RWPE1 (cell line): ENCODE data around the gene ILF2.
"Not testable (repeated sequence)": the region's sequence is repeated elsewhere in the genome, so short reads cannot be mapped to it uniquely, and the experiment has no call there.

Experiments
- CTCF ChIA-PET: fragments of 350-600 bp; sonication (Branson Sonifier 250); formaldehyde crosslinking; extraction: SDS; loops from one replicate; lab custom pipeline; 2021; lab: Yijun Ruan, JAX
- POLR2A ChIA-PET: fragments of 400-600 bp; formaldehyde crosslinking; extraction: SDS; loops from one replicate; lab custom pipeline; 2020; ENCODE audit warnings: antibody characterized with exemption; ENCODE audit not compliant: low non-redundant PET; lab: Yijun Ruan, JAX
- DNase-seq: peaks from one replicate; pipeline ENCODE4 v3.0.0; 2012; ENCODE audit warnings: low spot score
- H3K27ac ChIP-seq: fragments of 450-650 bp; 2 replicates; pipeline ENCODE4 v1.5.1; 2017
- TF ChIP-seq, protein P1 (sequence below): fragments of 450-650 bp; conservative IDR thresholded peaks from 2 replicates; pipeline ENCODE4 v1.5.1; 2017; ENCODE audit warnings: low read depth, mild to moderate bottlenecking

The ILF2 gene

DNA sequence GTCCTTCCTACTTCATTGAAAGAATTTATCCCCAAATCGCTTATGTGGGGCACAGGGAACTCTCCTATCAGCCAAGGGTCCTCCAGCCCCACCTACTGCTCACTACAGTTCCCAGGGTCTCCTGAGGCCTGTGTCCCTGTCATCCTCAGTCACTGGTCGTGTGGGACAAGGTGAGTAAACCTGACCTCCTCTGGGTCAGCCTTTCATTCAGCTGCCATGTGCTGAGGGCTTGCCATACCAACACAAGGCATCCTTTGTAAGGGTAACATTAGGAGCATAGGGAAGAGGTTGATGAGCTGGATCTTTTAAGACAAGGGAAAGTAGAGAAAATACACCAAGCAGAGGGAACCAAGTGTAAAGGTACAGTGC is 23.5 kb downstream of the ILF2 start:
- POLR2A ChIA-PET: interaction anchor here (0.6 kb wide), 1 partner anchor 14 kb away, joined by 3 read pairs; the partner anchor contains the start of gene CHTOP
- peak overlapping the region; percentile 53 for H3K27ac ChIP-seq
- CTCF ChIA-PET: no interaction called here
- no peak for DNase-seq
- TF ChIP-seq, protein P1, sequence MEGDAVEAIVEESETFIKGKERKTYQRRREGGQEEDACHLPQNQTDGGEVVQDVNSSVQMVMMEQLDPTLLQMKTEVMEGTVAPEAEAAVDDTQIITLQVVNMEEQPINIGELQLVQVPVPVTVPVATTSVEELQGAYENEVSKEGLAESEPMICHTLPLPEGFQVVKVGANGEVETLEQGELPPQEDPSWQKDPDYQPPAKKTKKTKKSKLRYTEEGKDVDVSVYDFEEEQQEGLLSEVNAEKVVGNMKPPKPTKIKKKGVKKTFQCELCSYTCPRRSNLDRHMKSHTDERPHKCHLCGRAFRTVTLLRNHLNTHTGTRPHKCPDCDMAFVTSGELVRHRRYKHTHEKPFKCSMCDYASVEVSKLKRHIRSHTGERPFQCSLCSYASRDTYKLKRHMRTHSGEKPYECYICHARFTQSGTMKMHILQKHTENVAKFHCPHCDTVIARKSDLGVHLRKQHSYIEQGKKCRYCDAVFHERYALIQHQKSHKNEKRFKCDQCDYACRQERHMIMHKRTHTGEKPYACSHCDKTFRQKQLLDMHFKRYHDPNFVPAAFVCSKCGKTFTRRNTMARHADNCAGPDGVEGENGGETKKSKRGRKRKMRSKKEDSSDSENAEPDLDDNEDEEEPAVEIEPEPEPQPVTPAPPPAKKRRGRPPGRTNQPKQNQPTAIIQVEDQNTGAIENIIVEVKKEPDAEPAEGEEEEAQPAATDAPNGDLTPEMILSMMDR: no peak

DNA sequence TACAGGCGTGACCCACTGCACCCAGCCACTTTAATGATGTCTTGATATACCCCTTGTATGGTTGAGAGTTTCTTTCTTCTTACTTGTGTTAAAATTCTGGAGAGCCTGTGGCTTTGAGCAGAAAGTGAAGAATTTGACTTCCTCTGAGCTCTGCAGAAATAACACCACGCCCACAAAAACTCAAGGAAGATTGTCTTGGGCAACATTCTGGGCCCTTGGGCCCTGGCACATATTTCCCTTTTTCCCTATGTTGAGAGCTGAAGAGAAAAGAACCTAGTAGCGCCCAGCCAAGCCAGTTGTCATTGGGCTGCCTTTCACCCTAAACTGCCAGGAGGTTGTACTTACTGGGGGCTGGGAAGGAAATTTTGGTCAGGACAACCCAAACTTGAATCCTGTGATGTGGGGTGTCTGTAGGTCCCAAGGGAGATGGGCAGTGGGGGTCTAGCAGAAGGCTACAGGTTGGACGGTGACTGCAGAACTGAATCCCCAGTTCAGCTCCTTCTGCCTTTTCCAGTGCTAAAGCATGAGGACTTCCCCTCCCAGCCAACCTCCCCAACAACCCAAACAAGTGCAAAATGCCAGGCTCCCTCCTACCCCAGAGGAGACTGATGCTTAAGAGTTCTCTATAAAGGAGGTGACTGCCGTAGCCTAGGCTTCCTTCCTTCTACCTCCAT is 24.0 kb downstream of the ILF2 start:
- ChIA-PET CTCF (no interaction called here), POLR2A (no interaction called here)
- TF ChIP-seq, protein P1: no peak
- no peak for DNase-seq
- H3K27ac ChIP-seq: peak overlapping the region; percentile 53

DNA sequence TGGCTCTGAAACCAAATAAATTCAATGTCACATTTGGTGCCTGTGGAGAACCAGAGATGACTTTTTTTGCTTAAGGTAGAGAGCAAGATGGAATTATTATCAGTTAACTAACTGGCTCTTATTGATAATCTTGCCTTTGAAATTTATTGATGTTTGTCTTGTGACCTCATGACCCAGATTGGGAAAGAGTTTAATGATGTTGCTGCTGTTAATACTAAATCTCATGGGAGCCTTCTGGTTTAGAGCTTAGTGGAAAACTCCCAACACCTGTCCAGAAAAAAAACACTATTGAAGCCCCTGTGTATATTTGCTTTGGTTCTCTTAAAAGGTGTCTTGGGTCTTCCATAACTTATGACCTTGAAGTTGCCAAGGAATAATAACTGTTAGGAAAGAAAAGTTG is 27.0 kb downstream of the ILF2 start:
- no peak overlapping the region for H3K27ac ChIP-seq
- ChIA-PET CTCF (interaction anchor here (0.6 to 1.2 kb wide), 4 partner anchors 71 to 343 kb away, joined by 3 to 4 read pairs (median 4); no protein-coding TSS in a partner anchor), POLR2A (no interaction called here)
- DNase-seq: no peak
- TF ChIP-seq, protein P1: no peak

DNA sequence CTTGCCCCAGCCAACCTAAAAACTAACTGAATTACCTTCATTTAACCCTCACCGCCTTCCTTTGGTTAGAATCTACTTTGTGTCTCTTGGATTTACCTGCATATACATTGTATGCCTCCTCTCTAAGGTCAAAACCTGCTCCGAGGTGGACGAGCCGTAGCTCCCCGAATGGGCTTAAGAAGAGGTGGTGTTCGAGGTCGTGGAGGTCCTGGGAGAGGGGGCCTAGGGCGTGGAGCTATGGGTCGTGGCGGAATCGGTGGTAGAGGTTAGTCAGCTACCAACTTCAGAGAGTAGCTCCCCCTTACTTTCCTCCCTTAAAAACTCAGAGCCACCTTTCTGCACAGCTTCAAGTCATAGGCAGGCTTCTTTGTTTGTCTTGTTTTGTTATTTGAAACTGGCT is 27.7 kb downstream of the ILF2 start:
- ChIA-PET CTCF (interaction anchor here (1.2 kb wide), 1 partner anchor 133 kb away, joined by 3 read pairs; no protein-coding TSS in a partner anchor), POLR2A (interaction anchor here (0.7 kb wide), 1 partner anchor 8 kb away, joined by 3 read pairs; no protein-coding TSS in a partner anchor)
- H3K27ac ChIP-seq: no peak overlapping the region
- no peak for DNase-seq
- TF ChIP-seq, protein P1: no peak

DNA sequence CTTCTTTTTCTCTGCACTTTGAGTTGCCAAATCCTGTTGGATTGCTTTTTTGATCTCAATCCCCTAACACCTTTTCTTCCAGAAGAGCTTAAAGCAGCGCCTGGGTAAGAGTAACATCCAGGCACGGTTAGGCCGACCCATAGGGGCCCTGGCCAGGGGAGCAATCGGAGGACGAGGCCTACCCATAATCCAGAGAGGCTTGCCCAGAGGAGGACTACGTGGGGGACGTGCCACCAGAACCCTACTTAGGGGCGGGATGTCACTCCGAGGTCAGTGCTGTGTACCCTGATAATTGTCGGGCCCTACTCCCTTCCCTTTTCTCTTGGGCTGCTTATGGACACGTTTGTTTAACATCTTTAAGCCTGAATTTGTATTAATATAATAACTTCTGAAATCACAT is 28.6 kb downstream of the ILF2 start:
- no peak overlapping the region for H3K27ac ChIP-seq
- no peak for DNase-seq
- TF ChIP-seq, protein P1: no peak
- ChIA-PET CTCF (no interaction called here), POLR2A (no interaction called here)

DNA sequence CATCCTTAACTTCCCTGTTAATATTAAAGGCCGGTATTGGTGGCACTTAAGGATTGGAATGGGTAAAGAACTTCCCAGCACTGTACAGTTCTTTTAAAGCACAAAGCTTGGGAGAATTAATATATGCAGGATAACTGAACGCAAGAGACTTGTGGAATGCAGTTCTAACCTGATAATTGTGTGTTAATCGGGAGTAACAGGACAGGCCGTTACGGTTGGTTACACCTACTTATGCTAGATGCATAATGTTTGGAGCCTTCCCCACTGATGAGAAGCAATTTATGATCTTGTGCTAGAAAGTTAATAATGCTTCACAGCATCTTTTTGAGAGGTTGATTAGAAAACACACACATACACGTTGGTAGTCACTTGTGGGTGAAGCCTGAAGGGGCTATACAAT is 29.9 kb downstream of the ILF2 start:
- CTCF ChIA-PET: no interaction called here
- TF ChIP-seq, protein P1: no peak
- POLR2A ChIA-PET: no interaction called here
- no peak for DNase-seq
- H3K27ac ChIP-seq: no peak overlapping the region

DNA sequence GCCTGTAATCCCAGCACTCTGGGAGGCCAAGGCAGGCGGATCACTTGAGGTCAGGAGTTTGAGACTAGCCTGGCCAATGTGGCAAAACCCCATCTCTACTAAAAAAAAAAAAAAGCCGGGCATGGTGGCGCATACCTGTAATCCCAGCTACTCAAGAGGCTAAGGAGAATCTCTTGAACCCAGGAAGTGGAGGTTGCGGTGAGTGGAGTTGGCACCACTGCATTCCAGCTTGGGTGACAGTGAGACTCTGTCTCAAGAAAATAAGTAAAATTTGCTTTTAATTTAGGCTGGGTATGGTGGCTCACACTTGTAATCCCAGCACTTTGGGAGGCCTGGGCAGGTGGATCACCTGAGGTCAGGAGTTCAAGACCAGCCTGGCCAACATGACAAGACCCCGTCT is 30.6 kb downstream of the ILF2 start:
- H3K27ac ChIP-seq, DNase-seq: not testable (repeated sequence)
- POLR2A ChIA-PET: interaction anchor here (0.6 to 0.7 kb wide), 2 partner anchors 10 to 12 kb away, joined by 3 read pairs; no protein-coding TSS in a partner anchor
- CTCF ChIA-PET: interaction anchor here (0.6 kb wide), 1 partner anchor 272 kb away, joined by 3 read pairs; no protein-coding TSS in a partner anchor
